Tibial nerve (tissue), 4 donors: ENCODE data around the gene SH3RF3.

Experiments used
- CTCF ChIP-seq, 5 experiments: fragments of 200-600 bp in 3 of 5; fragments of 450-650 bp in 2 of 5; sonication (generic) in 3 of 5; IDR thresholded peaks; one replicate each; pipeline ENCODE4 v1.5.1; 2016 to 2019; ENCODE audit warnings: antibody characterized with exemption in 5 of 5, mild to moderate bottlenecking in 3 of 5, moderate library complexity in 2 of 5
- EP300 ChIP-seq, 2 donors: sonication (generic); formaldehyde crosslinking; IDR thresholded peaks; one replicate each; pipeline ENCODE4 v1.6.1; 2017; ENCODE audit warnings: antibody characterized with exemption in 2 of 2, mild to moderate bottlenecking in 1 of 2
- POLR2A ChIP-seq, 2 donors: fragments of 450-650 bp; IDR thresholded peaks; one replicate each; pipeline ENCODE4 v1.6.1; 2017; ENCODE audit warnings: antibody characterized with exemption in 2 of 2, mild to moderate bottlenecking in 2 of 2, moderate library complexity in 2 of 2

DNA sequence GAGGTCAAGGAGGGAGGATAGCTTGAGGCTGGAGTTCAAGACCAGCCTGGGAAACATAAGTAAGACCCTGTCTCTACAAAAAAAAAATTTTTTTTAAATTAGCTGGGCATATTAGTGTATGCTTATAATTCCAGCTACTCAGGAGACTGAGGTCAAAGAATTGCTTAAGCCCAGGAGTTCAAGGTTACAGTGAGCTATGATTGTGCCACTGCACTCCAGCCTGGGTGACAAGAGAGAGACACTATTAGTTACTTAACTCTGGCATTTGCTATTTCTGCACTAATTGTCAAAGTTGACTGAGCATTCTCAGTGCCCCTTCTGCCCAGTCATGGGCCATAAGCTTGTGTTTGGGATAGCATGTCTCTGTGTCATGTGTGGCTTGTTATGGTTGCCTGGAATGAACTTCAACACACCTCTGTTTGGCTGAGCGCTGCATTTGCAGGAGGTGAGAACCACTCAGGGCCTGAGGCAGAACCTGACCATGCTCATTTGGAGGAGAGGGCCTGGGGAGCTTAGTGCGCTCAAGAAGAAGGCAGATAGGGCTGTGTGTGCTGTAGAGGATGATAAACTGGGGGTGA lies 77.7 kb downstream of the SH3RF3 start:
- TF ChIP-seq CTCF (IDR thresholded peaks at IDR 0.05): no peak
- TF ChIP-seq EP300 (IDR thresholded peaks at IDR 0.05): no peak
- no peak for TF ChIP-seq POLR2A (IDR thresholded peaks at IDR 0.05)
